ENCODE results near the gene BAIAP2L2. TPM values are rescaled to one million over a fixed set of nuclear protein-coding genes. Genes with fewer than 3 reads are reported as not detected.

BAIAP2L2 gene
- total and polyA plus RNA-seq, 2 donors (not counting 3 experiments of a cell fraction or from before 2014, with no cell fraction given): 0.20 to 0.35 TPM

- no peak overlapping the region for H2AFZ ChIP-seq (ENCODE audit: low read depth, low read length)
- no peak overlapping the region for H3K9ac ChIP-seq (replicated peaks; ENCODE audit: extremely low read depth, insufficient read depth, low read length)
- CTCF ChIA-PET: interaction anchor here (1.1 to 1.6 kb wide), 3 partner anchors 8 to 11 kb away, joined by 3 to 5 read pairs (median 3); no protein-coding TSS in a partner anchor
- TF ChIP-seq MAX (IDR thresholded peaks at IDR 0.05; ENCODE audit: insufficient read depth, insufficient read length) (no peak), FOS (IDR thresholded peaks at IDR 0.05; ENCODE audit: borderline replicate concordance, insufficient read depth, low read length) (no peak), CTCF (IDR thresholded peaks at IDR 0.05; ENCODE audit: extremely low read depth in 1 of 2, insufficient read depth in 1 of 2, low read depth in 1 of 2, low read length in 2 of 2) (no peak), POLR2A (IDR thresholded peaks at IDR 0.05; ENCODE audit: low read depth, low read length) (no peak), EZH2 (IDR thresholded peaks at IDR 0.05; ENCODE audit: borderline replicate concordance, low read depth, low read length, severe bottlenecking) (no peak), MYC (IDR thresholded peaks at IDR 0.05; ENCODE audit: low read depth, low read length) (no peak), POLR2AphosphoS5 (IDR thresholded peaks at IDR 0.05; ENCODE audit: insufficient read depth, low read depth, low read length) (no peak), GATA2 (IDR thresholded peaks at IDR 0.05; ENCODE audit: insufficient read depth, insufficient read length, low read depth, low read length) (no peak), JUN (IDR thresholded peaks at IDR 0.05; ENCODE audit: borderline replicate concordance, insufficient read depth, insufficient read length, low read depth) (no peak)
- no peak overlapping the region for H3K4me2 ChIP-seq (ENCODE audit: insufficient read depth, low read length)
- no peaks in the 10 kb centered on the region for H3K79me2 ChIP-seq (ENCODE audit: control insufficient read depth, insufficient read depth, low read length)
- H4K20me1 ChIP-seq (replicated peaks; ENCODE audit: control insufficient read depth, extremely low read depth, insufficient read depth, low read length): no peaks in the 10 kb centered on the region
- FAIRE-seq: no peak
- H3K9me3 ChIP-seq (replicated peaks; ENCODE audit: control insufficient read depth, insufficient read depth, low read length): no peaks in the 10 kb centered on the region
- BruUV-seq (replicated peaks): no TSS peak
- intact Hi-C loops (cut with micrococcal nuclease) (no loop called here), dilution Hi-C loops (cut with MboI; ENCODE audit: extremely low pct_ligation_motif_present, low sequenced_read_pairs) (no loop called here)
- no peak overlapping the region for H3K4me3 ChIP-seq (replicated peaks in 1 of 3; ENCODE audit: insufficient read depth in 1 of 3, low read depth in 1 of 3, low read length in 3 of 3)
- no peaks in the 10 kb centered on the region for H3K4me1 ChIP-seq (ENCODE audit: control insufficient read depth, extremely low read depth, insufficient read depth, low read length)
- no peaks in the 10 kb centered on the region for H3K9me1 ChIP-seq (replicated peaks; ENCODE audit: control insufficient read depth, extremely low read depth, insufficient read depth, low read length)
- DNase-seq (ENCODE audit: low read depth, low spot score): no peak
- no peaks in the 10 kb centered on the region for H3K36me3 ChIP-seq (ENCODE audit: control insufficient read depth in 2 of 2, extremely low read depth in 1 of 2, insufficient read depth in 2 of 2, low read length in 2 of 2)
- POLR2A ChIA-PET: no interaction called here
- peaks cover 6 to 12% of the 10 kb centered on the region in 2 experiments for H3K27me3 ChIP-seq (ENCODE audit: control insufficient read depth in 2 of 2, insufficient read depth in 2 of 2, low read length in 2 of 2)
- H3K27ac ChIP-seq (ENCODE audit: insufficient read depth, low read depth, low read length): no peak overlapping the region
Measured at GRCh38 chr22:38089474-38089851, 21.0 kb downstream of the BAIAP2L2 start.
